Kidney glomerular epithelial cell (primary cell): Measurements from ENCODE around the gene ACOXL.

Experiments
- DNase-seq: peaks from one replicate; lab custom pipeline; 2025; lab: John Stamatoyannopoulos, UW

The ACOXL gene

GRCh38 chr2:110794951-110795350 is 62.6 kb downstream of the ACOXL start:
- no peak for DNase-seq

GRCh38 chr2:110796716-110797301 is 64.4 kb downstream of the ACOXL start:
- no peak for DNase-seq

GRCh38 chr2:110799376-110799775 is 67.0 kb downstream of the ACOXL start:
- DNase-seq = no peak

- DNase-seq = no peak
Measured at GRCh38 chr2:110800611-110801402, 68.4 kb downstream of the ACOXL start.

GRCh38 chr2:110802208-110802932 is 70.0 kb downstream of the ACOXL start:
- no peak for DNase-seq

- DNase-seq = no peak
Measured at GRCh38 chr2:110804433-110804832, 72.1 kb downstream of the ACOXL start.

- no peak for DNase-seq
Measured at GRCh38 chr2:110804915-110805314, 72.5 kb downstream of the ACOXL start.

- DNase-seq = no peak
Measured at GRCh38 chr2:110805894-110806452, 73.6 kb downstream of the ACOXL start.

GRCh38 chr2:110807522-110807921 is 75.1 kb downstream of the ACOXL start:
- no peak for DNase-seq

GRCh38 chr2:110810404-110810803 is 78.0 kb downstream of the ACOXL start:
- no peak for DNase-seq

GRCh38 chr2:110812726-110813645 is 80.6 kb downstream of the ACOXL start:
- no peak for DNase-seq

GRCh38 chr2:110813896-110814295 is 81.5 kb downstream of the ACOXL start:
- no peak for DNase-seq

- DNase-seq = no peak
Measured at GRCh38 chr2:110815938-110816337, 83.6 kb downstream of the ACOXL start.

- DNase-seq = no peak
Measured at GRCh38 chr2:110816404-110817365, 84.3 kb downstream of the ACOXL start.

- no peak for DNase-seq
Measured at GRCh38 chr2:110818767-110819481, 86.6 kb downstream of the ACOXL start.

- no peak for DNase-seq
Measured at GRCh38 chr2:110819711-110820110, 87.3 kb downstream of the ACOXL start.

GRCh38 chr2:110820128-110820527 is 87.8 kb downstream of the ACOXL start:
- DNase-seq = no peak

GRCh38 chr2:110823165-110823564 is 90.8 kb downstream of the ACOXL start:
- no peak for DNase-seq

- no peak for DNase-seq
Measured at GRCh38 chr2:110827511-110827910, 95.1 kb downstream of the ACOXL start.

- DNase-seq = no peak
Measured at GRCh38 chr2:110828330-110828729, 96.0 kb downstream of the ACOXL start.
